Mucosa of rectum (tissue), 2 donors: ENCODE measurements around the gene VMAC.

Experiments
- H3K27ac ChIP-seq, 2 donors: one replicate each; pipeline ENCODE4 v1.7.0; 2013; ENCODE audit warnings: inconsistent platforms in 2 of 2, low read depth in 2 of 2, low read length in 2 of 2
- H3K27me3 ChIP-seq, 2 donors: one replicate each; pipeline ENCODE4 v1.7.0; 2013; ENCODE audit warnings: low read length in 2 of 2; ENCODE audit not compliant: control insufficient read depth in 2 of 2, insufficient read depth in 2 of 2
- H3K36me3 ChIP-seq, 2 donors: one replicate each; pipeline ENCODE4 v1.7.0; 2013; ENCODE audit warnings: low read length in 2 of 2; ENCODE audit not compliant: control insufficient read depth in 2 of 2, insufficient read depth in 2 of 2
- H3K4me1 ChIP-seq, 2 donors: one replicate each; pipeline ENCODE4 v1.7.0; 2013; ENCODE audit warnings: low read length in 2 of 2, mild to moderate bottlenecking in 1 of 2; ENCODE audit not compliant: control insufficient read depth in 2 of 2, insufficient read depth in 2 of 2
- H3K4me3 ChIP-seq, 2 donors: one replicate each; pipeline ENCODE4 v1.7.0; 2013; ENCODE audit warnings: low read length in 2 of 2
- H3K9ac ChIP-seq, 2 donors: one replicate each; pipeline ENCODE4 v1.7.0; 2013; ENCODE audit warnings: low read length in 2 of 2, low read depth in 1 of 2, mild to moderate bottlenecking in 1 of 2
- H3K9me3 ChIP-seq, 2 donors: one replicate each; pipeline ENCODE4 v1.7.0; 2013; ENCODE audit warnings: low read length in 2 of 2; ENCODE audit not compliant: control insufficient read depth in 2 of 2
- donor health status: healthy.
- donor health status: Normal muscosa, but diverticular disease.

VMAC gene

GRCh38 chr19:5917431-5918107 is 12.9 kb downstream of the VMAC start:
- Histone ChIP-seq H3K27me3 (no peaks in the 10 kb centered on the region), H3K9ac (no peak overlapping the region), H3K27ac (no peak overlapping the region), H3K4me3 (no peak overlapping the region), H3K4me1 (peaks cover 18% of the 10 kb centered on the region in 2 donors), H3K9me3 (no peaks in the 10 kb centered on the region), H3K36me3 (peaks cover 46 to 52% of the 10 kb centered on the region in 2 donors)

GRCh38 chr19:5918463-5919079 is 13.9 kb downstream of the VMAC start:
- Histone ChIP-seq H3K4me1 (peaks cover 18% of the 10 kb centered on the region in 2 donors), H3K4me3 (no peak overlapping the region), H3K9me3 (no peaks in the 10 kb centered on the region), H3K27me3 (no peaks in the 10 kb centered on the region), H3K36me3 (peaks cover 54 to 61% of the 10 kb centered on the region in 2 donors), H3K27ac (no peak overlapping the region), H3K9ac (no peak overlapping the region)

GRCh38 chr19:5921516-5922160 is 17.0 kb downstream of the VMAC start:
- Histone ChIP-seq H3K4me1 (peaks cover 13% of the 10 kb centered on the region in 2 donors), H3K36me3 (peaks cover 70 to 87% of the 10 kb centered on the region in 2 donors), H3K9me3 (no peaks in the 10 kb centered on the region), H3K4me3 (no peak overlapping the region), H3K27me3 (no peaks in the 10 kb centered on the region), H3K27ac (no peak overlapping the region), H3K9ac (no peak overlapping the region)

GRCh38 chr19:5922161-5922545 is 17.5 kb downstream of the VMAC start:
- Histone ChIP-seq H3K36me3 (peaks cover 70 to 87% of the 10 kb centered on the region in 2 donors), H3K4me3 (no peak overlapping the region), H3K9me3 (no peaks in the 10 kb centered on the region), H3K27me3 (no peaks in the 10 kb centered on the region), H3K9ac (no peak overlapping the region), H3K4me1 (peaks cover 13 to 18% of the 10 kb centered on the region in 2 donors), H3K27ac (no peak overlapping the region)

- Histone ChIP-seq H3K4me3 (no peak overlapping the region), H3K27ac (no peak overlapping the region), H3K36me3 (peaks cover 72 to 90% of the 10 kb centered on the region in 2 donors), H3K4me1 (peaks cover 13 to 18% of the 10 kb centered on the region in 2 donors), H3K27me3 (no peaks in the 10 kb centered on the region), H3K9ac (no peak overlapping the region), H3K9me3 (no peaks in the 10 kb centered on the region)
Measured at GRCh38 chr19:5923356-5923755, 18.7 kb downstream of the VMAC start.

- H3K4me1 ChIP-seq = peaks cover 13 to 21% of the 10 kb centered on the region in 2 donors
- no peaks in the 10 kb centered on the region for H3K9me3 ChIP-seq
- H3K27me3 ChIP-seq = no peaks in the 10 kb centered on the region
- no peak overlapping the region for H3K9ac ChIP-seq
- H3K27ac ChIP-seq = peak overlapping the region; percentile 41 to 63
- H3K4me3 ChIP-seq = no peak overlapping the region
- peaks cover 85 to 92% of the 10 kb centered on the region in 2 donors for H3K36me3 ChIP-seq
Measured at GRCh38 chr19:5925830-5926427, 21.3 kb downstream of the VMAC start.

- Histone ChIP-seq H3K9me3 (no peaks in the 10 kb centered on the region), H3K36me3 (peaks cover 81 to 86% of the 10 kb centered on the region in 2 donors), H3K4me1 (peaks cover 13 to 21% of the 10 kb centered on the region in 2 donors), H3K27ac (peak overlapping the region; percentile 16 to 63), H3K4me3 (no peak overlapping the region), H3K9ac (no peak overlapping the region), H3K27me3 (no peaks in the 10 kb centered on the region)
Measured at GRCh38 chr19:5926641-5927440, 22.2 kb downstream of the VMAC start.

GRCh38 chr19:5927441-5927821 is 22.8 kb downstream of the VMAC start:
- no peak overlapping the region for H3K9ac ChIP-seq
- peaks cover 75 to 86% of the 10 kb centered on the region in 2 donors for H3K36me3 ChIP-seq
- peak overlapping the region; percentile 16 to 62 for H3K27ac ChIP-seq
- no peaks in the 10 kb centered on the region for H3K27me3 ChIP-seq
- H3K4me1 ChIP-seq = peaks cover 13 to 21% of the 10 kb centered on the region in 2 donors
- H3K9me3 ChIP-seq = no peaks in the 10 kb centered on the region
- no peak overlapping the region for H3K4me3 ChIP-seq

GRCh38 chr19:5929179-5929578 is 24.5 kb downstream of the VMAC start:
- no peaks in the 10 kb centered on the region for H3K9me3 ChIP-seq
- H3K4me1 ChIP-seq = peaks cover 13 to 21% of the 10 kb centered on the region in 2 donors
- no peaks in the 10 kb centered on the region for H3K27me3 ChIP-seq
- H3K36me3 ChIP-seq = peaks cover 69 to 76% of the 10 kb centered on the region in 2 donors
- no peak overlapping the region for H3K27ac ChIP-seq
- H3K9ac ChIP-seq = no peak overlapping the region
- no peak overlapping the region for H3K4me3 ChIP-seq
